PC-3 (cell line): Measurements from ENCODE around the gene IFITM10.

Source experiments
- EZH2 ChIP-seq: fragments of 300-600 bp; sonication (generic); IDR thresholded peaks from one replicate; pipeline ENCODE4 v1.6.1; 2017; ENCODE audit warnings: antibody characterized with exemption, mild to moderate bottlenecking, low read length; ENCODE audit not compliant: unreplicated experiment
- TF ChIP-seq, protein P1 (sequence below): fragments of 300-600 bp; sonication (generic); conservative IDR thresholded peaks from 2 replicates; pipeline ENCODE4 v1.5.1; 2017; ENCODE audit warnings: antibody characterized with exemption, low read depth, mild to moderate bottlenecking, low read length

DNA sequence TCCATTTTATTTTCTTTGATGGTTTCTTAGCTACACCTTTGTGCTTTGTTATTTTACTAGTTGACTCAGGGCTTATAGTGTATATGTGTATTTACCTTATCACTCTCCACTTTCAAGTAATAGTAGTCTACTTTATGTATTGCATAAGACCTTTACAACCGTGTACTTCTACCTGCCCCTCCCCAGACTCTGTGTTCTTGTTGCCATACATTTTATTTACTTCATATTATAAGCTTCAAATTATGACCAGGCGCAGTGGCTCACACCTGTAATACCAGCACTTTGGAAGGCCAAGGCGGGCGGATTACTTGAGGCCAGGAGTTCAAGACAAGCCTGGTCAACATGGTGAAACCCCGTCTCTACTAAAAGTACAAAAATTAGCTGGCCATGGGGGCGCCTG lies 41.5 kb upstream of the IFITM10 start:
- TF ChIP-seq, protein P1, sequence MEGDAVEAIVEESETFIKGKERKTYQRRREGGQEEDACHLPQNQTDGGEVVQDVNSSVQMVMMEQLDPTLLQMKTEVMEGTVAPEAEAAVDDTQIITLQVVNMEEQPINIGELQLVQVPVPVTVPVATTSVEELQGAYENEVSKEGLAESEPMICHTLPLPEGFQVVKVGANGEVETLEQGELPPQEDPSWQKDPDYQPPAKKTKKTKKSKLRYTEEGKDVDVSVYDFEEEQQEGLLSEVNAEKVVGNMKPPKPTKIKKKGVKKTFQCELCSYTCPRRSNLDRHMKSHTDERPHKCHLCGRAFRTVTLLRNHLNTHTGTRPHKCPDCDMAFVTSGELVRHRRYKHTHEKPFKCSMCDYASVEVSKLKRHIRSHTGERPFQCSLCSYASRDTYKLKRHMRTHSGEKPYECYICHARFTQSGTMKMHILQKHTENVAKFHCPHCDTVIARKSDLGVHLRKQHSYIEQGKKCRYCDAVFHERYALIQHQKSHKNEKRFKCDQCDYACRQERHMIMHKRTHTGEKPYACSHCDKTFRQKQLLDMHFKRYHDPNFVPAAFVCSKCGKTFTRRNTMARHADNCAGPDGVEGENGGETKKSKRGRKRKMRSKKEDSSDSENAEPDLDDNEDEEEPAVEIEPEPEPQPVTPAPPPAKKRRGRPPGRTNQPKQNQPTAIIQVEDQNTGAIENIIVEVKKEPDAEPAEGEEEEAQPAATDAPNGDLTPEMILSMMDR = no peak
- TF ChIP-seq EZH2 = no peak
